OCI-LY1 (cell line): ENCODE data around the gene ADGRL1.
"Not testable (repeated sequence)": the region's sequence is repeated elsewhere in the genome, so short reads cannot be mapped to it uniquely, and the experiment has no call there.

Source experiments
- H2AFZ ChIP-seq: fragments of 200-600 bp; sonication (generic), shearing (Covaris generic); 2 replicates; pipeline ENCODE4 v1.6.0; 2014; ENCODE audit warnings: antibody characterized with exemption, mild to moderate bottlenecking, low read length
- H3F3A ChIP-seq: fragments of 200-600 bp; sonication (generic), shearing (Covaris generic); 2 replicates; pipeline ENCODE4 v1.6.0; 2014; ENCODE audit warnings: mild to moderate bottlenecking, antibody characterized with exemption, low read length, moderate library complexity; ENCODE audit not compliant: insufficient read depth
- H3K27ac ChIP-seq: fragments of 200-600 bp; sonication (generic); 2 replicates; pipeline ENCODE4 v1.5.1; 2014; ENCODE audit warnings: low read length, mixed run types, mild to moderate bottlenecking, low read depth; ENCODE audit not compliant: poor library complexity, severe bottlenecking
- H3K27me3 ChIP-seq: fragments of 200-600 bp; sonication (generic); 2 replicates; pipeline ENCODE4 v1.6.0; 2014; ENCODE audit warnings: antibody characterized with exemption, mild to moderate bottlenecking, low read length, moderate library complexity; ENCODE audit not compliant: insufficient read depth
- H3K36me3 ChIP-seq: fragments of 200-600 bp; sonication (generic); 2 replicates; pipeline ENCODE4 v1.6.1; 2014; ENCODE audit warnings: mild to moderate bottlenecking, antibody characterized with exemption, low read length, moderate library complexity, mixed read lengths; ENCODE audit not compliant: insufficient read depth
- H3K4me1 ChIP-seq: fragments of 200-600 bp; sonication (generic); 2 replicates; pipeline ENCODE4 v1.5.1; 2014; ENCODE audit warnings: mild to moderate bottlenecking, low read length, moderate library complexity; ENCODE audit not compliant: insufficient read depth, severe bottlenecking
- H3K4me2 ChIP-seq: fragments of 200-600 bp; sonication (generic), shearing (Covaris generic); 2 replicates; pipeline ENCODE4 v1.6.1; 2014; ENCODE audit warnings: low read length
- H3K4me3 ChIP-seq: fragments of 200-600 bp; sonication (generic); 2 replicates; pipeline ENCODE4 v1.5.1; 2014; ENCODE audit warnings: low read length, low read depth, mild to moderate bottlenecking, mixed read lengths; ENCODE audit not compliant: poor library complexity, severe bottlenecking
- H3K79me2 ChIP-seq: fragments of 200-600 bp; shearing (Covaris generic); 2 replicates; pipeline ENCODE4 v1.6.1; 2016; ENCODE audit warnings: mixed run types, low read length, mixed read lengths; ENCODE audit not compliant: insufficient read depth
- H3K9ac ChIP-seq: fragments of 200-600 bp; sonication (generic), shearing (Covaris generic); 2 replicates; pipeline ENCODE4 v1.6.1; 2014; ENCODE audit warnings: mild to moderate bottlenecking, low read length, mixed read lengths
- H3K9me2 ChIP-seq: fragments of 200-600 bp; sonication (generic), shearing (Covaris generic); 2 replicates; pipeline ENCODE4 v1.6.1; 2014; ENCODE audit warnings: low read depth, mild to moderate bottlenecking, low read length, mixed read lengths
- H3K9me3 ChIP-seq: fragments of 200-600 bp; shearing (Covaris generic); 2 replicates; pipeline ENCODE4 v1.6.1; 2014; ENCODE audit warnings: low read length, mixed read lengths
- H4K20me1 ChIP-seq: fragments of 200-600 bp; sonication (generic), shearing (Covaris generic); 2 replicates; pipeline ENCODE4 v1.6.0; 2016; ENCODE audit warnings: mild to moderate bottlenecking, low read length; ENCODE audit not compliant: insufficient read depth
- CTCF ChIP-seq: fragments of 200-600 bp; sonication (generic), shearing (Covaris generic); IDR thresholded peaks from 2 replicates; pipeline ENCODE4 v1.5.1; 2017; ENCODE audit warnings: mild to moderate bottlenecking, antibody characterized with exemption, low read length, moderate library complexity, mixed read lengths
- EZH2 ChIP-seq: fragments of 200-600 bp; sonication (generic), shearing (Covaris generic); IDR thresholded peaks from 2 replicates; pipeline ENCODE4 v1.8.0; 2017; ENCODE audit warnings: borderline replicate concordance, mixed run types, mild to moderate bottlenecking, antibody characterized with exemption, low read length, moderate library complexity, mixed read lengths

The ADGRL1 gene

GRCh38 chr19:14196105-14196504 lies 9.9 kb downstream of the ADGRL1 start:
- H3K9me3 ChIP-seq, H3K27me3 ChIP-seq, H3K27ac ChIP-seq, H3K9ac ChIP-seq, H3K4me1 ChIP-seq, H3K4me2 ChIP-seq, H2AFZ ChIP-seq, H3F3A ChIP-seq, H3K36me3 ChIP-seq, H3K9me2 ChIP-seq, H3K79me2 ChIP-seq, H4K20me1 ChIP-seq, H3K4me3 ChIP-seq: not testable (repeated sequence)
- TF ChIP-seq CTCF = peak; percentile 66

DNA sequence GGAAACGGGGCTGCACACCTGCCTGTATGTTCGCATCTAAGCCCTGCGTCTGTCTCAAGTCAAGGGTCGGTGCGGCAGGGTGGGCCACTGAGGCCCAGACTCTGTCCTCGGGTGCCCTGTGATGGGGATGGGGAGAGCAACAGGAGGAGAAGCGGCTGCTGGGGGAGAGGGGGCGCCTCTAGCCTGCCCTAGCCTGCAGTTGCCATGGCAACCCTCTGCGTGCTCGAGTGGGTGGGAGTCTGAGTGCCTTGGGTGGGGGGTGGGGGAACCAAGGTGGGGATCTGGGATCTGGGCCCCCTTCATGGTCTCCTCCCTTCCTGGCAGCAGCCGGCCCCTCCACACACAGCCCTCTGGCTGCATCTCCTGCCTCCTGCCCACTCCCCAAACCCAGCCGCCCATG lies 10.8 kb downstream of the ADGRL1 start:
- not testable (repeated sequence) for H3K27me3 ChIP-seq, H3F3A ChIP-seq, H3K36me3 ChIP-seq, H4K20me1 ChIP-seq, H2AFZ ChIP-seq, H3K9me2 ChIP-seq, H3K4me1 ChIP-seq, H3K4me2 ChIP-seq, H3K9me3 ChIP-seq, H3K9ac ChIP-seq, H3K79me2 ChIP-seq, H3K27ac ChIP-seq, H3K4me3 ChIP-seq

DNA sequence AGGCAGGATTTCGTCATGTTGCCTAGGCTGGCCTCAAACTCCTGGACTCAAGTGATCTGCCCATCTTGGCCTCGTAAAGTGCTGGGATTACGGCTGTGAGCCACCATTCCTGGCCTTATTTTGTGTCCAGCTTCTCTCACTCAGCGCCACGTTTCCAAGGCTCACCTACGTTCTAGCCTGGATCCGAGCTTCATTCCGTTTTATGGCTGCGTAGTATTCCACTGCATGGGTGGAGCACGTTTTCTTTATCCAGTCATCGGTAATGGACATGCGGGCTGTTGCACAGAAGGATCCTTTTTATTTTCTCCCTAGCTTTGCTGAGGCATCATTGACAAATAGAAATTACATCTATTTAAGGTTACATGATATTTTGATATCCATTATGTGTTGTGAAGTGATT lies 16.6 kb downstream of the ADGRL1 start:
- H3K27me3 ChIP-seq = peaks cover 4% of the 10 kb centered on the region; the same call in 1 of the 2 replicates
- H3K4me3 ChIP-seq = no peak overlapping the region
- H3K9me3 ChIP-seq = no peaks in the 10 kb centered on the region
- H3K36me3 ChIP-seq = no peaks in the 10 kb centered on the region
- H3K79me2 ChIP-seq = no peaks in the 10 kb centered on the region
- H3F3A ChIP-seq = no peaks in the 10 kb centered on the region
- no peak overlapping the region for H3K27ac ChIP-seq
- TF ChIP-seq CTCF (no peak), EZH2 (no peak)
- H3K4me1 ChIP-seq = no peaks in the 10 kb centered on the region
- no peak overlapping the region for H3K9ac ChIP-seq
- no peak overlapping the region for H2AFZ ChIP-seq
- no peaks in the 10 kb centered on the region for H4K20me1 ChIP-seq
- H3K4me2 ChIP-seq = no peak overlapping the region
- H3K9me2 ChIP-seq = no peaks in the 10 kb centered on the region

- not testable (repeated sequence) for H3F3A ChIP-seq, H2AFZ ChIP-seq, H3K36me3 ChIP-seq, H4K20me1 ChIP-seq, H3K27ac ChIP-seq, H3K9me3 ChIP-seq, H3K9me2 ChIP-seq, H3K9ac ChIP-seq, H3K4me1 ChIP-seq, H3K27me3 ChIP-seq, H3K4me2 ChIP-seq, H3K4me3 ChIP-seq, H3K79me2 ChIP-seq
These were observed 17.9 kb downstream of the ADGRL1 start for GRCh38 chr19:14188086-14188485.
